Measurements from ENCODE around the gene METTL15. TPM values are rescaled to one million over a fixed set of nuclear protein-coding genes. Genes with fewer than 3 reads are reported as not detected.

The METTL15 gene
- total RNA-seq, 1 experiment from 2014 or later: 9.1 TPM

- WGBS (ENCODE audit: extremely low coverage, insufficient read length, low lambda C conversion rate): no CpG with 5 or more reads among the region's 1 CpG
- H3K36me3 Mint-ChIP-seq (ENCODE audit: insufficient read depth in 1 of 3, low read depth in 3 of 3): peaks cover 0 to 47% (median 24%) of the 10 kb centered on the region in 3 experiments; a peak in 6 of 7 replicates
- no peaks in the 10 kb centered on the region for H3K27me3 ChIP-seq (ENCODE audit: insufficient read depth, low read length)
- H3K14ac ChIP-seq (ENCODE audit: insufficient read depth, low read length): no peak overlapping the region
- no peak overlapping the region for H2BK5ac ChIP-seq (ENCODE audit: insufficient read length, low read length)
- no peaks in the 10 kb centered on the region for H3K4me1 ChIP-seq (ENCODE audit: insufficient read depth, low read length)
- no peak for TF ChIP-seq CTCF (conservative IDR thresholded peaks at IDR 0.05)
- no peak overlapping the region for H3K18ac ChIP-seq (ENCODE audit: insufficient read length, low read depth, low read length)
- H3K4me2 ChIP-seq (ENCODE audit: insufficient read depth, insufficient read length, low read length): no peak overlapping the region
- H4K91ac ChIP-seq (ENCODE audit: insufficient read length, low read depth, low read length): no peak overlapping the region
- no peak overlapping the region for H3K4me3 Mint-ChIP-seq
- H2BK20ac ChIP-seq (ENCODE audit: low read depth, low read length, poor library complexity, severe bottlenecking): no peak overlapping the region
- H3K4ac ChIP-seq (ENCODE audit: low read depth, low read length): no peak overlapping the region
- no peaks in the 10 kb centered on the region for H3K4me1 Mint-ChIP-seq
- H3K56ac ChIP-seq (ENCODE audit: insufficient read length, low read depth, low read length): no peak overlapping the region
- no peak overlapping the region for H3T11ph ChIP-seq (ENCODE audit: low read length)
- DNase-seq: no peak
- H3K27ac Mint-ChIP-seq: no peak overlapping the region
- H2AK5ac ChIP-seq (ENCODE audit: insufficient read length, low read length): no peak overlapping the region
- H4K8ac ChIP-seq (replicated peaks; ENCODE audit: insufficient read length, low read depth, low read length): no peak overlapping the region
- no peak overlapping the region for H2BK15ac ChIP-seq (ENCODE audit: low read depth, low read length)
- H3K79me2 ChIP-seq (ENCODE audit: insufficient read depth, low read length): no peaks in the 10 kb centered on the region
- H3K9me3 ChIP-seq (ENCODE audit: control insufficient read depth, low read depth, low read length): no peaks in the 10 kb centered on the region
- H3K9me3 Mint-ChIP-seq: no peaks in the 10 kb centered on the region
- H3K23ac ChIP-seq (ENCODE audit: insufficient read length, low read depth, low read length): no peak overlapping the region
- H4K20me1 ChIP-seq (ENCODE audit: control insufficient read depth, insufficient read depth, insufficient read length): no peaks in the 10 kb centered on the region
- no peak overlapping the region for H2BK120ac ChIP-seq (ENCODE audit: low read depth, low read length, poor library complexity, severe bottlenecking)
- no peak overlapping the region for H2AFZ ChIP-seq (ENCODE audit: low read length)
- H3K27ac ChIP-seq (ENCODE audit: insufficient read length, low read depth, low read length): no peak overlapping the region
- no peaks in the 10 kb centered on the region for H3K27me3 Mint-ChIP-seq (ENCODE audit: low read depth)
- H3K9ac ChIP-seq (ENCODE audit: extremely low read depth, insufficient read length, low read length): no peak overlapping the region
- H3K23me2 ChIP-seq (ENCODE audit: insufficient read length, low read depth, low read length, poor library complexity, severe bottlenecking): no peaks in the 10 kb centered on the region
- H2BK12ac ChIP-seq (ENCODE audit: insufficient read length, low read depth, low read length): no peak overlapping the region
- no peaks in the 10 kb centered on the region for H3K79me1 ChIP-seq (ENCODE audit: insufficient read depth, low read depth, low read length, poor library complexity, severe bottlenecking)
- H4K5ac ChIP-seq (ENCODE audit: insufficient read length, low read depth, low read length): no peak overlapping the region
These were observed 25.1 kb upstream of the METTL15 start for GRCh38 chr11:28083118-28083517.
